GM10266 (cell line): ENCODE data around the gene CAMK2D.

Experiments used
- DNase-seq: peaks from one replicate; pipeline ENCODE4 v3.0.0; 2012; ENCODE audit errors: extremely low spot score
- TF ChIP-seq, protein P1 (sequence below): IDR thresholded peaks from 2 replicates; pipeline ENCODE4 v1.5.1; 2012; ENCODE audit warnings: mild to moderate bottlenecking, low read depth; ENCODE audit not compliant: control insufficient read depth, insufficient read depth; ENCODE audit errors: missing control alignments

Gene CAMK2D

GRCh38 chr4:113657586-113658233 lies 103.8 kb downstream of the CAMK2D start:
- DNase-seq: no peak
- TF ChIP-seq, protein P1, sequence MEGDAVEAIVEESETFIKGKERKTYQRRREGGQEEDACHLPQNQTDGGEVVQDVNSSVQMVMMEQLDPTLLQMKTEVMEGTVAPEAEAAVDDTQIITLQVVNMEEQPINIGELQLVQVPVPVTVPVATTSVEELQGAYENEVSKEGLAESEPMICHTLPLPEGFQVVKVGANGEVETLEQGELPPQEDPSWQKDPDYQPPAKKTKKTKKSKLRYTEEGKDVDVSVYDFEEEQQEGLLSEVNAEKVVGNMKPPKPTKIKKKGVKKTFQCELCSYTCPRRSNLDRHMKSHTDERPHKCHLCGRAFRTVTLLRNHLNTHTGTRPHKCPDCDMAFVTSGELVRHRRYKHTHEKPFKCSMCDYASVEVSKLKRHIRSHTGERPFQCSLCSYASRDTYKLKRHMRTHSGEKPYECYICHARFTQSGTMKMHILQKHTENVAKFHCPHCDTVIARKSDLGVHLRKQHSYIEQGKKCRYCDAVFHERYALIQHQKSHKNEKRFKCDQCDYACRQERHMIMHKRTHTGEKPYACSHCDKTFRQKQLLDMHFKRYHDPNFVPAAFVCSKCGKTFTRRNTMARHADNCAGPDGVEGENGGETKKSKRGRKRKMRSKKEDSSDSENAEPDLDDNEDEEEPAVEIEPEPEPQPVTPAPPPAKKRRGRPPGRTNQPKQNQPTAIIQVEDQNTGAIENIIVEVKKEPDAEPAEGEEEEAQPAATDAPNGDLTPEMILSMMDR: no peak

DNA sequence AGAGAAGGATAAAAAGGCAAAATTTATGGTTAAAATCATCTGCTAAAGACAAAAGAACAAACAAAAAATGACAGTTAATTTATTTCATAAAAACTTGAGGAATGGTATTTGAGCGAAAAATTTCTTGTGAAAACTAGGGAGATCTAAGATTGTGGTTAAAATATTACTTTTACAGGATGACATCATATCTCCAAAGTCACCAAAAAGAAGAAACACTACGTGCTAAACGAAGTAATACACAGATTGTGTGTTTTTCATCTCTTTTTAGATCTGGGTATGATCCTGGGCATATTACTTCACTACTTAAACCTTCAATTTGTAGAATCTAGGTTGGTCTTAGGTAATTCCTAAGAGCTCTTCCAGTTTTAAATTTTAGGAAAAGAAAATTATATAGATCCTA lies 107.7 kb downstream of the CAMK2D start:
- DNase-seq: no peak
- TF ChIP-seq, protein P1: no peak

DNA sequence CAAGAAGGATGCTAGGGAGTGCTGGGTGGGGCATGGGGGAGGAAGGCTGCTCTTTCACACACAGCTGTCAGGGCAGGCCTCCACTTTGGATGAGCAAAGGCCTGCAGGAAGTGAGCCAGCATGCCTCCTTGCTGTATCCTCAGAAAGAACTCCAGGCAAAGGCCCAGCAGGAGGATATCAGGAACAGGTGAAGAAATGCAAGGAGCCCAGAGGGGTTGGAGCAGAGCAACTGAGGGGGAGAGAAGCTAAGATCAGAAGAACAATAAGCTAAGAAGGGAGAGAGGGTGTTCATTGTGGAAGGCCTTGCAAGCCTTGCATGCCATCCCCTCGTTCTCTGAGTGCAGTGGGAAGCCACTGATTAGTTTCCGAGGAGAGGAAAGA lies 115.1 kb downstream of the CAMK2D start:
- DNase-seq: no peak
- TF ChIP-seq, protein P1: no peak

- TF ChIP-seq, protein P1: no peak
- DNase-seq: no peak
Observed at GRCh38 chr4:113645771-113646441, 115.6 kb downstream of the CAMK2D start.

DNA sequence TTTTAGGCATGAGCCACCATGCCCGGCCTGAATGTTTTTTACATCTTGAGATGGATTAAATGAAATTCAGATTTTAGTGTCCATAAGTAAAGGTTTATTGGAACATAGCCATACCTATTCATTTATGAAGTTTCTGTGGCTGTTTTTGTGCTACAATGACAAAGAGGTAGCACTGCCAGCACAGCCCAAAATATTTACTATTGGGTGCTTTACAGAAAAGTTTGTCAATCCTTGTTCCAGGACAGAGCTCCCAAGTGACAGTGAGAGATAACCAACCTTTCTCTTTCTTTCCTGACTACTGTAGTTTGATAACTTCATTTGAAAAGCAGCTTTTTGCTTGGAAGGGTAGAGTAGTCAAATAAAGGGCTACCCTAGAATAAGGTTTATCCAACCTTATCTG lies 116.2 kb downstream of the CAMK2D start:
- DNase-seq: no peak
- TF ChIP-seq, protein P1: no peak

- TF ChIP-seq, protein P1: no peak
- no peak for DNase-seq
Observed at GRCh38 chr4:113644398-113644797, 117.1 kb downstream of the CAMK2D start.

- TF ChIP-seq, protein P1: no peak
Observed at GRCh38 chr4:113643505-113643904, 118.0 kb downstream of the CAMK2D start.

More at GRCh38 chr4:113643505-113643904, 118.0 kb downstream of the CAMK2D start:
- DNase-seq: no peak
